Lower leg skin (tissue), 4 donors: ENCODE data around the gene SMARCA5. TPM values are rescaled to one million over a fixed set of nuclear protein-coding genes. Genes with fewer than 3 reads are reported as not detected.
"Not testable (repeated sequence)": the region's sequence is repeated elsewhere in the genome, so short reads cannot be mapped to it uniquely, and the experiment has no call there.

Experiments
- DNase-seq, 2 donors: peaks; one replicate each; pipeline ENCODE4 v3.0.0-alpha.2; 2019; ENCODE audit warnings: low spot score in 2 of 2
- H3K4me3 ChIP-seq: fragments of 200-600 bp; sonication (generic); 2 replicates; pipeline ENCODE4 v1.5.1; 2017; ENCODE audit warnings: mild to moderate bottlenecking, low read depth; ENCODE audit not compliant: poor library complexity, severe bottlenecking
- POLR2A ChIP-seq, 2 donors: fragments of 450-650 bp; IDR thresholded peaks; one replicate each; pipeline ENCODE4 v1.6.1; 2016 to 2017; ENCODE audit warnings: antibody characterized with exemption in 2 of 2, mild to moderate bottlenecking in 1 of 2, moderate library complexity in 1 of 2
- WGBS, 2 donors: methylation state at CpG; one replicate each; pipeline ENCODE4 v1.1.5; 2018; 5-methylcytosine and 5-hydroxymethylcytosine counted together
- intact Hi-C: fragments of 100-400 bp; cut with DNase I; formaldehyde crosslinking; loops from one replicate; pipeline ENCODE4 v1.15.0; 2023; ENCODE audit warnings: low total_unique reads
- total RNA-seq, 4 donors: library from RNA; depleted of rRNA; stranded (reverse); fragments of >200 nt; gene quantifications; one replicate each; pipeline ENCODE4 v1.1.0, GENCODE V29; 2016
- TF ChIP-seq, protein P1 (sequence below), 3 donors: fragments of 450-650 bp; IDR thresholded peaks; one replicate each; pipeline ENCODE4 v1.5.1; 2016; ENCODE audit warnings: antibody characterized with exemption in 3 of 3, mild to moderate bottlenecking in 3 of 3, moderate library complexity in 2 of 3

Gene SMARCA5
- total RNA-seq, 4 donors from 2014 or later: 13.5 to 55.1 (median 18.7) TPM

DNA sequence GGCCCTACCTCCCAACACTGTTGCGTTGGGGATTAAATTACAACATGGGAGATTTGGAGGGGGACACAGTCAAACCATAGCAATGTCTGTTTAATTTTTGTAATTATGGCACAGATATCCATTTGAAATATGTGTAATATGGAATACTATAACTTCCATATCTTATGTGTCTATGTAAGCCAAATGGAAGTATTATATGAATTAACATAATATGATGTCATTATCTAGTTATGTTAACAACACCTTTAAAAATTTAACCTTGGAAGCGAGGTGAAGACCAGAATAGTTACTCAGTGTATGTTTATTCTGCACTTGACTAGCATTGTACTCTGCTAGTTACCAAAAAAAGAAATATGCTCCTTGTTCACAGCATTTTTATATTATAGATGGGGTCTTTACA lies 4.3 kb downstream of the SMARCA5 start:
- 86 to 87% methylated on average over 2 of the region's 2 CpGs for WGBS, 2 donors
- DNase-seq: no peak
- intact Hi-C loops: no loop called here
- TF ChIP-seq, protein P1, sequence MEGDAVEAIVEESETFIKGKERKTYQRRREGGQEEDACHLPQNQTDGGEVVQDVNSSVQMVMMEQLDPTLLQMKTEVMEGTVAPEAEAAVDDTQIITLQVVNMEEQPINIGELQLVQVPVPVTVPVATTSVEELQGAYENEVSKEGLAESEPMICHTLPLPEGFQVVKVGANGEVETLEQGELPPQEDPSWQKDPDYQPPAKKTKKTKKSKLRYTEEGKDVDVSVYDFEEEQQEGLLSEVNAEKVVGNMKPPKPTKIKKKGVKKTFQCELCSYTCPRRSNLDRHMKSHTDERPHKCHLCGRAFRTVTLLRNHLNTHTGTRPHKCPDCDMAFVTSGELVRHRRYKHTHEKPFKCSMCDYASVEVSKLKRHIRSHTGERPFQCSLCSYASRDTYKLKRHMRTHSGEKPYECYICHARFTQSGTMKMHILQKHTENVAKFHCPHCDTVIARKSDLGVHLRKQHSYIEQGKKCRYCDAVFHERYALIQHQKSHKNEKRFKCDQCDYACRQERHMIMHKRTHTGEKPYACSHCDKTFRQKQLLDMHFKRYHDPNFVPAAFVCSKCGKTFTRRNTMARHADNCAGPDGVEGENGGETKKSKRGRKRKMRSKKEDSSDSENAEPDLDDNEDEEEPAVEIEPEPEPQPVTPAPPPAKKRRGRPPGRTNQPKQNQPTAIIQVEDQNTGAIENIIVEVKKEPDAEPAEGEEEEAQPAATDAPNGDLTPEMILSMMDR (IDR thresholded peaks at IDR 0.05): no peak
- no peak for TF ChIP-seq POLR2A (IDR thresholded peaks at IDR 0.05)
- H3K4me3 ChIP-seq: no peak overlapping the region

DNA sequence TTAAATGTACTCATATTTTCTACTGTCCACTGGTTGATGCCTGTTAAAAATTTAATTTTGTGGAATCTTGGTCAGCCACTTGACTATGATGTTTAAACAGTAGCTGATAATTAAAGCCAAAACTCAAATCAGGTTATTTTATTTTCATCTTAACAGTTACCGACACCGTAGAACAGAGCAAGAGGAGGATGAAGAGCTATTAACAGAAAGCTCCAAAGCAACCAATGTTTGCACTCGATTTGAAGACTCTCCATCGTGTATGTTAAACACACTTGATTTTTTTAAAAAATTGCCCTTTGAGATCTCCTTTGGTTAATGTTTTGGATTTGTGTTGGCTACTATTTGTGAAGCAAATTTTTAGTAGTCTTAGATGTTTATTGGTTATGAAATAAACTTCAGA lies 10.7 kb downstream of the SMARCA5 start:
- WGBS, 2 donors: 91 to 94% methylated on average over 4 of the region's 4 CpGs
- intact Hi-C loops: no loop called here
- DNase-seq: no peak
- TF ChIP-seq, protein P1 (IDR thresholded peaks at IDR 0.05): no peak
- no peak for TF ChIP-seq POLR2A (IDR thresholded peaks at IDR 0.05)
- no peak overlapping the region for H3K4me3 ChIP-seq

DNA sequence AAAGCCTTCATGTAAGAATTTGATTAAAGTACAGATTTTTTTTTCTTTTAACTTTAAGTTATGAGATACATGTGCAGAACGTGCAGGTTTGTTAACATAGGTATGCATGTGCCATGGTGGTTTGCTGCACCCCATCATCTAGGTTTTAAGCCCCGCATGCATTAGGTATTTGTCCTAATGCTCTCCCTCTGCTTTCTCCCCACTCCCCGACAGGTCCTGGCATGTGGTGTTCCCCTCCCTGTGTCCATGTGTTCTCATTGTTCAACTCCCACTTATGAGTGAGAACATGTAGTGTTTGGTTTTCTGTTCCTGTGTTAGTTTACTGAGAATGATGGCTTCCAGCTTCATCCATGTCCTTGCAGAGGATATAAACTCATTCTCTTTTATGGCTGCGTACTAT lies 14.5 kb downstream of the SMARCA5 start:
- H3K4me3 ChIP-seq, intact Hi-C loops, DNase-seq: not testable (repeated sequence)
- 85 to 91% methylated on average over 4 of the region's 4 CpGs for WGBS, 2 donors

DNA sequence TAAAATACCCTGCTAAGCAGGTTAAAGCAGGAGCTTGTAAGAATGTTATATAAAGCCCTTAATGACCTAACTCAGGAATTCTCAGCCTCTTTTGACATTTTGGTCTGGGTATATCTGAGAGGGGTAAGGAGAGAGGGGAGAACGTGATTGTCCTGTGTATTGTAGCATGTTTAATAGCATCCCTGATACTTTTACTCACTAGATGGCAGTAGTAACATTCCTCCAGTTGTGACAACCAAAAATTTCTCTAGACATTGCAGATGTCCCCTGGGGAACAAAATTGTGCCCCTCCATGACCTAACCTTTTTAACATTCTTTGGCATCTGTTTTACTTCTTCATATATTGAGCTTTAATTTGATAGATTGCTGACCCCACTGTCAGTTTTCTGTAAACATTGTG lies 17.9 kb downstream of the SMARCA5 start:
- intact Hi-C loops: no loop called here
- H3K4me3 ChIP-seq: no peak overlapping the region
- no peak for DNase-seq
- TF ChIP-seq, protein P1 (IDR thresholded peaks at IDR 0.05): no peak
- TF ChIP-seq POLR2A (IDR thresholded peaks at IDR 0.05): no peak
- WGBS, 2 donors: 41 to 43% methylated on average over 1 of the region's 1 CpG

DNA sequence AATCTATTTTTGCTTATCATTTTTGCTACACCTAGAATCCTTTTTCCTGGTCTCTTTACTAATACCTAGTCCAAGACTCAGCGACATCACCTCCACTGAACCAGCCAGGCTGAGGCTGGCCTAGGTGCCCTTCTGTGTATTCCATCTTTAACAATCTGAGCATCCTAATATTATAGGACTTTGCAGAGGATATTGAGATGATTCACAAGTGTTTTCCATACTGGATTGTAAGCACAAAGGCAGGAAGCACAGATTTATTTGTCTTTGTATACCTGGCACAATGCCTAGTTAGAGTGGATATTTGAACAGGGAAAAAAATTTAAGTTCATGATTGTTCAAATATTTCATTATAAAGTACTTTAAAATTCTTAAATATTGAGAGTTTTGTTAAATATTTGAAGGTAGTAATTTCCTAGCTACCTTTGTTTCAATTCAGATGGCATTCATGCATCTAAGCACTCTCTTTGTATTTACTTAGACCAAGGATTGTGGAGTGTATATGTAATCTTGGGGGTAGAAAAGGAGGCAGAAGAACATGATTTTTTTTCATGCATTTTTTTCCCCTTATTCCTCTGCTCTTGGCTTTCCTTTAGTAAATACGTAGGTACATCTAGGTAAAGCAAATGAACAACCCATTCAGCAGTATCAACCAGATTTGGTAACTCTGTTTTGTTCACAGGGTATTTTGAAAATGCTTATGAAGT lies 18.4 kb downstream of the SMARCA5 start:
- DNase-seq: no peak
- TF ChIP-seq, protein P1 (IDR thresholded peaks at IDR 0.05): no peak
- no peak for TF ChIP-seq POLR2A (IDR thresholded peaks at IDR 0.05)
- H3K4me3 ChIP-seq: no peak overlapping the region
- intact Hi-C loops: no loop called here
- 92 to 98% methylated on average over 2 of the region's 2 CpGs for WGBS, 2 donors

DNA sequence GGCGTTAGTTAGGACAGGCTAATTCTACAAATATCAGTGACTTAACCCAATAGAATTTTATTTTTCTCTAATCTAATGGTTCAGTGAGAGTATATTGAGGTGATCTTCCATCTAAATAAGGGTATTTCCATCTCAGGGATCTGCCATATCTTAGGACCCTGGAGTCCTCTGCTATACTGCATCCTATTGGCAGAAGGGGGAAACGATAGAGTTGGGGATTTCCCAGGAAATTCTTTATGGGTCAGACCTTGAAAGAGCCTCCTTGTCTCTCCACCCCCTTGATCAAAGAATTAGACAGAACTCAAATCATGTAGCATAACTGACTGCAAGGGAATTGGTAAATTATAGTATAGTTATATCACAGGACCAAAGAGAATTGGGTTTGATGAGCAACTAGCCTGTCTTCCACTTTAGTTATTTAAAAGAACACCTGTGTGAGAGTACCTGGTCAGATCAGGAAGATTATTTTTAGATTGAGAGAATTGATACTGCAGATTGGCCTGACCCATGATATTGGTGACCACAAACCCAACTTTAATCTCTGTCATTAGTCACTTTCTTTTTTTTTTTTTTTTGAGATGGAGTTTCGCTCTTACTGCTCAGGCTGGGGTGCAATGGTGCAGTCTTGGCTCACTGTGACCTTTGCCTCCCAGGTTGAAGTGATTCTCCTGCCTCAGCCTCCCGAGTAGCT lies 25.6 kb downstream of the SMARCA5 start:
- no peak for TF ChIP-seq POLR2A (IDR thresholded peaks at IDR 0.05)
- TF ChIP-seq, protein P1 (IDR thresholded peaks at IDR 0.05): no peak
- intact Hi-C loops: no loop called here
- no peak overlapping the region for H3K4me3 ChIP-seq
- DNase-seq: no peak
- WGBS, 2 donors: 87 to 94% methylated on average over 4 of the region's 4 CpGs
